Endothelial cell of hepatic sinusoid (primary cell): Measurements from ENCODE around the gene AKR7A2.

Experiments
- in situ Hi-C: cut with HindIII; loops from 2 replicates; pipeline ENCODE4 v1.10.0; 2017; ENCODE audit warnings: low sequenced_read_pairs

AKR7A2 gene

GRCh38 chr1:19311931-19312781, at the start of gene AKR7A2, which contains the start of gene SLC66A1:
TSS of gene AKR7A2 (minus strand) at chr1:19312144. CDS start at chr1:19312124, 20 bp downstream.
TSS of gene SLC66A1 (plus strand) at chr1:19312326. CDS start at chr1:19317678, 5,352 bp downstream.
- in situ Hi-C loops = no loop called here

- in situ Hi-C loops = no loop called here
Observed at GRCh38 chr1:19360843-19361610, 49.1 kb upstream of the AKR7A2 start.

- in situ Hi-C loops = no loop called here
Observed at GRCh38 chr1:19360432-19360831, 48.5 kb upstream of the AKR7A2 start.

GRCh38 chr1:19360016-19360415, 48.1 kb upstream of the AKR7A2 start:
- in situ Hi-C loops = no loop called here

GRCh38 chr1:19359357-19359756, 47.4 kb upstream of the AKR7A2 start:
- in situ Hi-C loops = no loop called here

GRCh38 chr1:19358710-19359109, 46.8 kb upstream of the AKR7A2 start:
- in situ Hi-C loops = no loop called here

GRCh38 chr1:19357299-19357986, 45.5 kb upstream of the AKR7A2 start:
- in situ Hi-C loops = no loop called here

GRCh38 chr1:19356266-19356665, 44.3 kb upstream of the AKR7A2 start:
- in situ Hi-C loops = no loop called here

DNA sequence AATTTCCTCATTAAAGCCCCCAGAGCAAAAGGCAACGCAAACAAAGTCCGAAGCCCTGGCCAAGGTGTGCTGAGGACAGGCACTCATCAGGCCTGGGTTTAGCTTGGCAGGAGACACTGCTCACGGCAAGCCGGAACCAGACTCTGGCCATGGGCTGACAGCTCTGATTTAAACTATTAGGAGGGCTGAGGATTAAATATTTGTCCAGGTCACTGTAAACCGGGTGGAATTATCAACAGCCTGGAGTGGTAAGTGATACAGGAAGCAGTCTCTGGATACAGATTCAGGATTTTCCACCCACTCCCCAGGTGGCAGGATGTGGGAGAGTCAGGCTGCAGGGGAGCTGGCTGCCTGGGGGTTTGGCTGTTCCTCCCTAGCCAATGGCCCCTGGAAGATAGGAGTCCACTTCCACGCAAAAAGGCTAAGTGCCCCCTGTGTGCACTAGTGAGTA, 42.6 kb upstream of the AKR7A2 start:
- in situ Hi-C loops = no loop called here

GRCh38 chr1:19353596-19353995, 41.7 kb upstream of the AKR7A2 start:
- in situ Hi-C loops = no loop called here

DNA sequence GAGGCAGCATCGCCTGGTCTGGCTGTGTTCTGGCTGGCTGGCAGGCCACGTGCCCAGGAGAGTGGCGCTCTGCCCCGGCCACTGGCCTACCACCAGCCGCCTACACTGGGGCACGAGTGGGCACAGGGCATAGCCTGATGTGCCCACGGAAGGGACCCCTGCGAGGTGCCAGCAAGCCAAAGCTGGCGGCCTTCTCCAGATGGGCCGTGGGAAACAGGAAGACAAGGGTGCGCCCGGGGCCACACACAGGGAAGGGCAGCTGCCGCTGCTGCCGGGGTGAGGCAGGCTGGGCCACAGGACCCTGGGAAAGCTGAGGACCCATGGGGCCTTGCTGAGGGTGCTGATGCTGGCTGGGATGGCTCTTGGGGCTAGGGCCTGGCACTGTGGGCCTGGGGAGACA, 40.9 kb upstream of the AKR7A2 start:
- in situ Hi-C loops = no loop called here

DNA sequence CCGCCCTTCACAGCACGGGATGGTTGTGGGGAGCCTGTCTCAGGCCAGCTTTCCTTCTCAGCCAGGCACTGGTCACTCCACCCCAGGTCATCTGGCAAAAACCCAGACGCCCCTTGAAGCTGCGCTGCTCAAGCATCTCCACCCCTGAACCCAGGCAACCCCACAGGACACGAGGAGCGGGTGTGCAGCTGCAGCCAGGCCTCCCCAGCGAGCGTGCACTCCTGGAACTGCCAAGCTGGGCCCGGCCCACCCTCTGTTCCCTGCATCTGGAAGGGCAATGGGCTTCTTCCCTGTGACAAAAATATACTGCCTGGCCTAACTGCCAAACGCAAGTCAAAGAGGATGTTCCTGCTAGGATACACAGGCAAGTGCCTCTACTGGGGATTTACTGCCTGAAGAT, 39.9 kb upstream of the AKR7A2 start:
- in situ Hi-C loops = no loop called here

DNA sequence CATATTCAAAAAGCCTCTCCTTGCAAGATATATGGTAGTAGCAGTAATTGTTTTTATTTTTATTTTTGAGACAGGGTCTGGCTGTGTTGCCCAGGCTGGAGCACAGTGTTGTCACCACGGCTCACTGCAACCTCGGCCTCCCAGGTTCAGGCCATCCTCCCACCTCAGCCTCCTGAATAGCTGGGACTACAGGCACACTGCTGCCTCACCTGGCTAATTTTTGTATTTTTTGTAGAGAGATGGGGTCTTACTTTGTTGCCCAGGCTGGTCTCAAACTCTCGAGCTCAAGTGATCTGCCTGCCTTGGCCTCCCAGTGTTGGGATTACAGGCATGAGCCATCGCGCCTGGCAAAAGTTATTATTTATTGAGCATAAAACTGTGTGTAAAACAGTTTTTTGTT, 38.6 kb upstream of the AKR7A2 start:
- in situ Hi-C loops = no loop called here

- in situ Hi-C loops = loop anchor here (10.0 kb wide), 1 partner anchor 75 kb away; no protein-coding TSS in a partner anchor
Observed at GRCh38 chr1:19349999-19350398, 38.1 kb upstream of the AKR7A2 start.

DNA sequence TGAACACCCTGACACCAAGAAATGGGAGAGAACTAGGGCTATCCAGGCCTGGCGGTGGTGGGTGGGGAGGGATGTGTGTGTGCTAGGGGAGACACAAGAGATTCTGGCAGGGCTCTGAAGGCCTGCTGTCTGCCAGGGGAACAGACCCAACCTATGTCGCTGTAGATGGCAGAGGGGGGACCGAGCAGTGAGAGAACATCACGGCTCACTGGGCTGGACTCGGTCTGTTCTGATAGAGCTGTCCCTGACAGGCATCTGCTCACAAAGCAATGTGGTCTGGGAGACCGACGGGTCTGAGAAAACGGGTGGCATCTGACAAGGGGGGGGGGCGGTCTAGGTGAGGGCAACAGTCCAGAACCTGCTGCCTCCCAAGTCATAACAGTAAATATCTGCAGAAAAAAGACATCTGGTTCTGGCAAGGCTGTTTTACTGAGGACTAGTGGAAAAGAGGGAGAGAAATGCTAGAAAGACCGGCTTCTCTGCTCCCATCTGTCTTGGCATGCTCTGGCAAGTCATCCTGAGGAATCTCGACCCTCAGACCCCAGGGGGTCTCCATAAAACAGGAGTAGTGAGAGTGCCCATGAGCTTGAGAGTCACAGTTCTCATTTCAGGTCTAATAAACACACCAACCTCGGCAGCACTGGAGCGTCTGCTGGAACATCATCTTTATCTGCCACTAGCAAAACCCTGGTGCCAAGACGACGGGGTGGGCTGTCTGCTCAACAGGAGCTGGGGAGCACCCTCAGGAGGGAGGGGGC, 36.7 kb upstream of the AKR7A2 start:
- in situ Hi-C loops = loop anchor here (10.0 kb wide), 1 partner anchor 74 kb away; no protein-coding TSS in a partner anchor

DNA sequence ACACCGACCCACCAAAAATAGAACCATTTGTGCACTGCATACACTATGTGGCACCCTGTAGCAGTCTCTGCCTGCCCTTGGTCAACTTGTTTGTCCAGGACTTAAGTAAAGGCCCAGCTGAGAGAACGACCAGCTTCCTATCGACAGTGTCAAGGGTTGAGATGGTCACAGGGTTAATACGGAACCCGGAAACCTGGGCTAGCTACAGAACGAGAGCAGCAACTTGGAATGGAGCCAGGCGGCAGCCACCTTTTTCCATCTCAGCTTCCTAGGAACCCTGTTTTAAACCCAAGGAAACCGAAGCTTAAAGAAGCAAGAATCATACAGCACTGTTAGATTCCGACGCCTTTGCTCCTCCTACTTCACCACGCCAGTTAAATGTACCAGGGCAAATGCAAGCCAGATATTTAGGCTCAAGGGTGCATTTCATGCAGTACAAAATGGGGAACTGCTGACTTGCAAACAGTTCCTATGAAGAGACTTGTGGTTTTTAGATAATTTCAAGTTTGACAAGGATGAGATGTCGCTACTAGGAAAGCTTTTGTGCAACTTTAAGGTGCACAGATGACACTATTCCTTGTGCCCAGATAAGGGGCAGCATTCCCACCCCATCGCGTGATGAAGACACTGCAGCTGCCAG, 35.7 kb upstream of the AKR7A2 start:
- in situ Hi-C loops = loop anchor here (10.0 kb wide), 1 partner anchor 73 kb away; no protein-coding TSS in a partner anchor

GRCh38 chr1:19346026-19346425, 34.1 kb upstream of the AKR7A2 start:
- in situ Hi-C loops = loop anchor here (10.0 kb wide), 1 partner anchor 71 kb away; no protein-coding TSS in a partner anchor

DNA sequence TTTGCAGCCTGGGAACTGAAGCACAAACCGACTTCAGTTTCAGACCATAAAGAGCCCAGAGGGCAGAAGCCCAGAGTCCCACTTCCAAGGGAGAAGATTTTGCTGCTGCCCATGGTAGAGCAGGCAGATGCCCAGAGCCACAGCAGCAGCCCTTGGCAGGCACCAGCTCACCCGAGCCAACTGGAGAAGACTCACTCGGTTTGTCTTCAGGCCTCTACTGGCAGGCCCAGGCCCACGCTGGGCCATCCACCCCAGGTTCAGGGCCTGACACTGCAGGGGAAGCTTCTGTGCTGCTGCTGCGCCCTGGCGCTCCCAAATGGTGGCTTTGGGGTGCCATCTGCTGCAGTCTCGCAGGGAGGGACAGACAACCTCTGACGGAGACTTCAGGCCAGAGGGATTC, 33.4 kb upstream of the AKR7A2 start:
- in situ Hi-C loops = loop anchor here (10.0 kb wide), 1 partner anchor 71 kb away; no protein-coding TSS in a partner anchor

DNA sequence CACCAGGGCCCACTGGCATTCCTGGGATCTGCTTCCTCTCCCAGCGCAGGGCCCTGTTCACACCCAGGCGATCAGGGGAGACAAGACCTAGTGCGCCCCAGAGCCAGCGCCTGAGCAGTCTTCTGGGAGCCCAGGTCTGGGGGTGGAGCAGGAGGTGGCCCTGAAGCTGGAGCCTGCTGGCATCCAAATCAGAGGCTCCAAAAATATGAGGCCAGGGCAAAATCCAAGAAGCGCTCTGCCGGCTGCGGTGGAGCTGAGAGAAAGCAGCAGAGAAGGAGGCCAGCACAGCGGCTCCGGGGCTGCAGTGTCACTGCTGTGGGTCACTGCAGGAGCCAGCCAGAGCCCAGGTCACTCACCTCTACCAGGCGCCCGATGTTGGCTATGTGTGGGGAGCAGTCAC, 32.9 kb upstream of the AKR7A2 start:
- in situ Hi-C loops = loop anchor here (5.0 to 10.0 kb wide), 2 partner anchors 32 to 70 kb away; no protein-coding TSS in a partner anchor
